DOHH2 (cell line): ENCODE results near the gene MYCBP2.

Experiments used
- H3F3A ChIP-seq: fragments of 200-600 bp; sonication (generic), shearing (Covaris generic); 2 replicates; pipeline ENCODE4 v1.6.0; 2016; ENCODE audit warnings: antibody characterized with exemption, mild to moderate bottlenecking; ENCODE audit not compliant: control insufficient read depth, insufficient read depth
- H3K27ac ChIP-seq: fragments of 200-600 bp; sonication (generic); 2 replicates; pipeline ENCODE4 v1.5.1; 2014; ENCODE audit warnings: low read depth, mild to moderate bottlenecking, low read length, moderate library complexity
- H3K27me3 ChIP-seq: fragments of 200-600 bp; sonication (generic); 2 replicates; pipeline ENCODE4 v1.6.1; 2014; ENCODE audit warnings: mild to moderate bottlenecking, low read length, mixed read lengths; ENCODE audit not compliant: control insufficient read depth
- H3K36me3 ChIP-seq: fragments of 200-600 bp; sonication (generic); 2 replicates; pipeline ENCODE4 v1.6.1; 2014; ENCODE audit warnings: mild to moderate bottlenecking, low read length, moderate library complexity, mixed read lengths; ENCODE audit not compliant: control insufficient read depth
- H3K4me1 ChIP-seq: fragments of 200-600 bp; sonication (generic); 2 replicates; pipeline ENCODE4 v1.6.1; 2014; ENCODE audit warnings: mild to moderate bottlenecking, low read length, mixed read lengths; ENCODE audit not compliant: control insufficient read depth
- H3K4me2 ChIP-seq: fragments of 200-600 bp; sonication (generic); 2 replicates; pipeline ENCODE4 v1.6.0; 2014; ENCODE audit warnings: mild to moderate bottlenecking, low read length, moderate library complexity
- H3K4me3 ChIP-seq: fragments of 200-600 bp; sonication (generic); 2 replicates; pipeline ENCODE4 v1.5.1; 2014; ENCODE audit warnings: mild to moderate bottlenecking, low read length, mixed read lengths
- H3K79me2 ChIP-seq: fragments of 200-600 bp; sonication (generic); 2 replicates; pipeline ENCODE4 v1.6.1; 2014; ENCODE audit warnings: mild to moderate bottlenecking, low read length, mixed read lengths; ENCODE audit not compliant: control insufficient read depth
- H3K9me2 ChIP-seq: fragments of 200-600 bp; sonication (generic); replicated peaks from 2 replicates; pipeline ENCODE4 v1.6.1; 2014; ENCODE audit warnings: mild to moderate bottlenecking, low read length, mixed read lengths; ENCODE audit not compliant: control insufficient read depth
- H3K9me3 ChIP-seq: fragments of 200-600 bp; sonication (generic); 2 replicates; pipeline ENCODE4 v1.6.1; 2014; ENCODE audit warnings: antibody characterized with exemption, low read length, mixed read lengths; ENCODE audit not compliant: control insufficient read depth, insufficient read depth
- H4K20me1 ChIP-seq: fragments of 200-600 bp; sonication (generic); 2 replicates; pipeline ENCODE4 v1.6.0; 2014; ENCODE audit warnings: low read depth, mild to moderate bottlenecking, antibody characterized with exemption, low read length, moderate library complexity; ENCODE audit not compliant: control insufficient read depth, insufficient read depth
- CTCF ChIP-seq: fragments of 200-600 bp; sonication (generic); IDR thresholded peaks from one replicate; pipeline ENCODE4 v1.5.1; 2014; ENCODE audit warnings: antibody characterized with exemption, mild to moderate bottlenecking, low read depth, low read length; ENCODE audit not compliant: poor library complexity, severe bottlenecking
- EZH2phosphoT487 ChIP-seq: fragments of 200-600 bp; sonication (generic); IDR thresholded peaks from 2 replicates; pipeline ENCODE4 v1.6.1; 2017; ENCODE audit warnings: borderline replicate concordance, mild to moderate bottlenecking, antibody characterized with exemption, low read length, moderate library complexity, mixed read lengths

Gene MYCBP2

DNA sequence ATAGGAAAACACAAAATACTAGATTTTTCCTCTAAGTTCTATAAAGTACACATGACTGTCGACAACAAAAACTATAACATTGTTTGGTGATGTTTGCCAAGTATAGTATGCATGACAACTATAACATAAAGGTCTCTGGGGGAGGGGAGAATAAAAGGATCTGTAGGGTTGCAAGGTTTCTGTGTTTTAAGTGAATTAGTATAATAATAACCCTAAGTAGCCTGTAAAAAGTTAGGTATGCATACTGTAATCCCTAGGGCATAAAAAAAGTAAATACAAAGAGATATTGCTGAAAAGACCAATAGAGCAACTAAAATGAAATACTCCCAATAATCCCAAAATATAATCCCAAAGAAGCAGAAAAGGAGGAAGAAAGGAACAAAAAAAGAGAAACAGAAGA lies 14.6 kb downstream of the MYCBP2 start:
- Histone ChIP-seq H4K20me1 (peaks cover 37% of the 10 kb centered on the region), H3K9me3 (no peaks in the 10 kb centered on the region), H3K4me2 (no peak overlapping the region), H3F3A (no peaks in the 10 kb centered on the region), H3K27ac (no peak overlapping the region), H3K4me3 (no peak overlapping the region), H3K27me3 (no peaks in the 10 kb centered on the region), H3K79me2 (peaks cover 99% of the 10 kb centered on the region), H3K4me1 (peaks cover 32% of the 10 kb centered on the region), H3K36me3 (peaks cover 3% of the 10 kb centered on the region; the same call in 1 of the 2 replicates), H3K9me2 (no peaks in the 10 kb centered on the region)
- TF ChIP-seq CTCF, result no peak
- no peak for TF ChIP-seq EZH2phosphoT487

DNA sequence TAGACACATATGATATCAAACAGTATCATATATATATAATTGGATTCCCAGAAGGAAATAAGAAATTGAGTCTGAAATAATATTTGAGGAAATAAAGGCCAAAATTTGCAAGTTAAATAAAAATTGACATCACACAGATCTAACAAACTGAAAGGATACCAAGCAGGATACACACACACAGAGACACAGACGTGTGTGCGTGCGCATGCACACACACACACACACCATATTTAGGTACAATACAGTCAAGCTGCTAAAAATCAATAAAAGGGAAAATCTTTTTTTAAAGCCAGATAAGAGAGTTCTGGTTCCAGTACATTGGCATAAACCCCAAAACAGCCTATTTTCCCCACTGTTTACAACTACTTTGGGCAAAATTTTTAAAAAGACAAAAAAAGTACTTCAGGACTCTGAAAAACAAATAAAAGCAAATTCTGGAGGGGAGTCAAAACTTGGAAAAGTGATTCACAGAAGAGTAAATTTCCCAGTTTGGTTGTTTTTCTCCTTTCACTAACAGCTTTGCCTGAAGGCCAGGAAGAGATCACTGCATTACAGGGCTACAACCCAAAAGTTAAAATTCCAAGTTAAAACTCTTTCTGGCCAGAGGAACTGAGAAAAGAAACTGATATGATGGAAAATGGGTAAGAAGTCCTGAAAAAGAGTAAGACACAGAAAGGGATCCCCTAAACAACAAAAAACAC lies 16.2 kb downstream of the MYCBP2 start:
- Histone ChIP-seq H3K4me2 (no peak overlapping the region), H3K9me3 (no peaks in the 10 kb centered on the region), H3K36me3 (no peaks in the 10 kb centered on the region), H3K27me3 (no peaks in the 10 kb centered on the region), H3K4me1 (peaks cover 48% of the 10 kb centered on the region), H3K27ac (no peak overlapping the region), H3F3A (no peaks in the 10 kb centered on the region), H3K4me3 (no peak overlapping the region), H4K20me1 (peaks cover 40% of the 10 kb centered on the region; the same call in 1 of the 2 replicates), H3K79me2 (peaks cover 99% of the 10 kb centered on the region), H3K9me2 (no peaks in the 10 kb centered on the region)
- TF ChIP-seq EZH2phosphoT487 (no peak), CTCF (no peak)

- Histone ChIP-seq H3K9me2 (no peaks in the 10 kb centered on the region), H3K4me2 (no peak overlapping the region), H3K27me3 (no peaks in the 10 kb centered on the region), H3K9me3 (no peaks in the 10 kb centered on the region), H4K20me1 (peaks cover 45% of the 10 kb centered on the region; the same call in 1 of the 2 replicates), H3F3A (0 out of 2 replicates have a peak, but pooled peaks cover 2% of the 10 kb centered on the region), H3K36me3 (no peaks in the 10 kb centered on the region), H3K27ac (no peak overlapping the region), H3K4me3 (no peak overlapping the region), H3K4me1 (peaks cover 54% of the 10 kb centered on the region), H3K79me2 (peaks cover 100% of the 10 kb centered on the region)
- TF ChIP-seq EZH2phosphoT487 (no peak), CTCF (no peak)
These were observed 16.7 kb downstream of the MYCBP2 start for GRCh38 chr13:77310161-77310560.
